CD14-positive monocyte (primary cell): ENCODE measurements around the gene PGM2L1. TPM values are rescaled to one million over a fixed set of nuclear protein-coding genes. Genes with fewer than 3 reads are reported as not detected.

Source experiments
- DNase-seq, 3 donors: peaks; one replicate each; pipeline ENCODE4 v3.0.0-alpha.2; 2011 to 2022
- H2AFZ ChIP-seq: 2 replicates; pipeline ENCODE4 v1.6.0; 2012; ENCODE audit warnings: mild to moderate bottlenecking, low read depth, low read length, inconsistent platforms; ENCODE audit not compliant: insufficient read depth, poor library complexity, severe bottlenecking
- H3K27ac ChIP-seq, 2 donors: 1 replicate in 1 of 2; 2 replicates in 1 of 2; pipeline ENCODE4 v1.5.1; 2012 to 2013; ENCODE audit warnings: low read length in 2 of 2, control low read depth in 1 of 2, inconsistent platforms in 1 of 2, low read depth in 1 of 2, mild to moderate bottlenecking in 1 of 2
- H3K27me3 ChIP-seq, 2 donors: one replicate each; pipeline versions ENCODE4 v1.6.0 to v1.6.1; 2011 to 2013; ENCODE audit warnings: low read length in 2 of 2; ENCODE audit not compliant: control insufficient read depth in 2 of 2, insufficient read depth in 2 of 2
- H3K36me3 ChIP-seq, 2 donors: replicated peaks in 1 of 2; 1 replicate in 1 of 2; 2 replicates in 1 of 2; pipeline versions ENCODE4 v1.5.1 to v1.6.1; 2012 to 2013; ENCODE audit warnings: low read length in 2 of 2, control low read depth in 1 of 2, inconsistent platforms in 1 of 2, mild to moderate bottlenecking in 1 of 2; ENCODE audit not compliant: insufficient read depth in 2 of 2, control insufficient read depth in 1 of 2
- H3K4me1 ChIP-seq, 2 donors: 1 replicate in 1 of 2; 2 replicates in 1 of 2; pipeline versions ENCODE4 v1.5.1 to v1.6.1; 2012 to 2013; ENCODE audit warnings: low read length in 2 of 2, control low read depth in 1 of 2, inconsistent platforms in 1 of 2, mild to moderate bottlenecking in 1 of 2, moderate library complexity in 1 of 2; ENCODE audit not compliant: insufficient read depth in 2 of 2, control insufficient read depth in 1 of 2
- H3K4me2 ChIP-seq: replicated peaks from 2 replicates; pipeline ENCODE3; 2012; ENCODE audit warnings: low read length, moderate library complexity, mild to moderate bottlenecking; ENCODE audit not compliant: poor library complexity, severe bottlenecking; ENCODE audit errors: extremely low read depth
- H3K4me3 ChIP-seq, 3 experiments: fragments of 200-600 bp in 1 of 3; sonication (generic) in 1 of 3; replicated peaks in 1 of 3; 1 replicate in 2 of 3; 2 replicates in 1 of 3; pipeline ENCODE4 v1.5.1; 2011 to 2013; ENCODE audit warnings: low read length in 3 of 3, mild to moderate bottlenecking in 3 of 3, control low read depth in 2 of 3, low read depth in 2 of 3, inconsistent platforms in 1 of 3, moderate library complexity in 1 of 3
- H3K79me2 ChIP-seq: 2 replicates; pipeline ENCODE4 v1.6.0; 2012; ENCODE audit warnings: mild to moderate bottlenecking, control low read depth, inconsistent platforms, low read length, moderate library complexity; ENCODE audit not compliant: insufficient read depth
- H3K9ac ChIP-seq: 2 replicates; pipeline ENCODE4 v1.6.0; 2017; ENCODE audit warnings: low read length, mild to moderate bottlenecking; ENCODE audit not compliant: insufficient read depth, poor library complexity, severe bottlenecking
- H3K9me3 ChIP-seq, 2 donors: replicated peaks in 1 of 2; 1 replicate in 1 of 2; 2 replicates in 1 of 2; pipeline versions ENCODE4 v1.5.1 to v1.6.1; 2012 to 2013; ENCODE audit warnings: low read length in 2 of 2, control low read depth in 1 of 2; ENCODE audit not compliant: control insufficient read depth in 1 of 2, insufficient read depth in 1 of 2
- H4K20me1 ChIP-seq: 2 replicates; pipeline ENCODE4 v1.6.0; 2012; ENCODE audit warnings: mild to moderate bottlenecking, low read length, control low read depth, moderate library complexity; ENCODE audit not compliant: insufficient read depth
- H3K27ac Mint-ChIP-seq, 7 donors: one replicate each; pipeline ENCODE4 v1.8.0; 2020; ENCODE audit warnings: mild to moderate bottlenecking in 7 of 7, mixed read lengths in 7 of 7, moderate library complexity in 6 of 7, inconsistent platforms in 2 of 7
- H3K27me3 Mint-ChIP-seq, 3 donors: one replicate each; pipeline ENCODE4 v1.8.0; 2021 to 2022; ENCODE audit warnings: low read depth in 3 of 3, mild to moderate bottlenecking in 3 of 3, mixed read lengths in 3 of 3, moderate library complexity in 3 of 3, inconsistent platforms in 1 of 3
- H3K36me3 Mint-ChIP-seq, 2 donors: one replicate each; pipeline ENCODE4 v1.8.0; 2020; ENCODE audit warnings: mixed read lengths in 2 of 2, inconsistent platforms in 1 of 2, mild to moderate bottlenecking in 1 of 2
- H3K4me1 Mint-ChIP-seq: one replicate; pipeline ENCODE4 v1.8.0; 2020; ENCODE audit warnings: mild to moderate bottlenecking, mixed read lengths
- H3K4me3 Mint-ChIP-seq, 2 donors: one replicate each; pipeline ENCODE4 v1.8.0; 2020; ENCODE audit warnings: mild to moderate bottlenecking in 2 of 2, mixed read lengths in 2 of 2, moderate library complexity in 1 of 2
- H3K9me3 Mint-ChIP-seq, 7 donors: one replicate each; pipeline ENCODE4 v1.8.0; 2020 to 2022; ENCODE audit warnings: mixed read lengths in 7 of 7, mild to moderate bottlenecking in 6 of 7, moderate library complexity in 6 of 7, inconsistent platforms in 2 of 7
- WGBS: methylation state at CpG from one replicate; pipeline ENCODE4 v1.1.5; 2013; ENCODE audit warnings: missing lambda C conversion rate; ENCODE audit not compliant: insufficient coverage; 5-methylcytosine and 5-hydroxymethylcytosine counted together
- intact Hi-C, 2 donors: fragments of 100-400 bp; cut with micrococcal nuclease; formaldehyde crosslinking; loops; one replicate each; pipeline versions ENCODE4 v1.15.0 to v1.15.1; 2023
- polyA plus RNA-seq, 3 donors: library from polyadenylated mRNA; depleted of rRNA in 1 of 3; unstranded in 2 of 3; stranded (reverse) in 1 of 3; fragments of 300-500 nt in 2 of 3; fragments of >200 nt in 1 of 3; fragmentation: Illumina TruSeq in 2 of 3; gene quantifications; 1 replicate in 2 of 3; 2 replicates in 1 of 3; pipeline ENCODE4 v1.2.3, GENCODE V29; 2012 to 2021
- TF ChIP-seq, protein P1 (sequence below): fragments of 200-600 bp; IDR thresholded peaks from one replicate; pipeline ENCODE4 v1.8.0; 2022; ENCODE audit warnings: antibody characterized with exemption, mild to moderate bottlenecking

The PGM2L1 gene
- polyA plus RNA-seq, 3 donors, result 0.25 to 0.81 (median 0.62) TPM

DNA sequence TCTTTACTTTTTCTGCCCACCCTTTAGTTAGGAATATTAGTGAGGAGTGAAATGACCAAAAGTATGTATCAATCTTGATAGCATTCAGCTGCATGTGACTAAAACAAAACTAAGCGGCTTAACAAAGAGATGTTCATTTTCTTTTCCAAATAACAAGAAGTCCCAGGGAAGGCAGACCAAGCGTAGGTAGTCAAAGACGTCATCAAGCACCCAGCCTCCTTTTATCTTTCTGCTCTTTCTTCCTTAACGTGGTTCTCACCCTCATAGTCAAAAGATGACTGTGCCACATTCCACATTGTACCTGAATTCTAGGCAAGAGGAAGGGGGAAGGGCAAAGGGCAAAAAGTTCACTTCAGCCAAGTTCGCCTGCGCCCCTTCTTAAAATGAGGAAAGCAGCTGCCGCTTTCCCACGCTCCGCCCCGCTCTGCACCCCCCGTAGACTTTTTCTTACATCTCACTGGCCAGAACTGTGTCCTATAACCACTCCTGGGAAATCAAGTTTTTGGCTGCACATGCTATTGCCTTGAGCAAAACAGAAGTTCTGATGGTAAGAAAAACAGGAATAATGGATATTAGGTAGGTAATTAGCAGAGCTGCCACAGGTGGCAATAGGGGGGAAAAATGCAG lies 14.6 kb upstream of the PGM2L1 start:
- H3K36me3 Mint-ChIP-seq, result no peaks in the 10 kb centered on the region
- WGBS, result no CpG with 5 or more reads among the region's 11 CpGs
- intact Hi-C loops, result no loop called here
- TF ChIP-seq, protein P1, sequence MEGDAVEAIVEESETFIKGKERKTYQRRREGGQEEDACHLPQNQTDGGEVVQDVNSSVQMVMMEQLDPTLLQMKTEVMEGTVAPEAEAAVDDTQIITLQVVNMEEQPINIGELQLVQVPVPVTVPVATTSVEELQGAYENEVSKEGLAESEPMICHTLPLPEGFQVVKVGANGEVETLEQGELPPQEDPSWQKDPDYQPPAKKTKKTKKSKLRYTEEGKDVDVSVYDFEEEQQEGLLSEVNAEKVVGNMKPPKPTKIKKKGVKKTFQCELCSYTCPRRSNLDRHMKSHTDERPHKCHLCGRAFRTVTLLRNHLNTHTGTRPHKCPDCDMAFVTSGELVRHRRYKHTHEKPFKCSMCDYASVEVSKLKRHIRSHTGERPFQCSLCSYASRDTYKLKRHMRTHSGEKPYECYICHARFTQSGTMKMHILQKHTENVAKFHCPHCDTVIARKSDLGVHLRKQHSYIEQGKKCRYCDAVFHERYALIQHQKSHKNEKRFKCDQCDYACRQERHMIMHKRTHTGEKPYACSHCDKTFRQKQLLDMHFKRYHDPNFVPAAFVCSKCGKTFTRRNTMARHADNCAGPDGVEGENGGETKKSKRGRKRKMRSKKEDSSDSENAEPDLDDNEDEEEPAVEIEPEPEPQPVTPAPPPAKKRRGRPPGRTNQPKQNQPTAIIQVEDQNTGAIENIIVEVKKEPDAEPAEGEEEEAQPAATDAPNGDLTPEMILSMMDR, result no peak
- no peak overlapping the region for H3K27ac ChIP-seq
- H3K4me1 ChIP-seq, result no peaks in the 10 kb centered on the region
- no peak overlapping the region for H3K4me3 Mint-ChIP-seq
- no peaks in the 10 kb centered on the region for H3K79me2 ChIP-seq
- no peaks in the 10 kb centered on the region for H3K9me3 ChIP-seq
- no peak overlapping the region for H3K4me3 ChIP-seq
- no peaks in the 10 kb centered on the region for H3K27me3 ChIP-seq
- H4K20me1 ChIP-seq, result no peaks in the 10 kb centered on the region
- H3K4me1 Mint-ChIP-seq, result no peaks in the 10 kb centered on the region
- H3K9me3 Mint-ChIP-seq, result no peaks in the 10 kb centered on the region
- DNase-seq, result no peak
- peaks cover 3 to 6% (median 4%) of the 10 kb centered on the region in 3 donors for H3K27me3 Mint-ChIP-seq
- no peaks in the 10 kb centered on the region for H3K36me3 ChIP-seq
- H3K4me2 ChIP-seq, result no peak overlapping the region
- no peak overlapping the region for H3K9ac ChIP-seq
- no peak overlapping the region for H3K27ac Mint-ChIP-seq
- no peak overlapping the region for H2AFZ ChIP-seq

DNA sequence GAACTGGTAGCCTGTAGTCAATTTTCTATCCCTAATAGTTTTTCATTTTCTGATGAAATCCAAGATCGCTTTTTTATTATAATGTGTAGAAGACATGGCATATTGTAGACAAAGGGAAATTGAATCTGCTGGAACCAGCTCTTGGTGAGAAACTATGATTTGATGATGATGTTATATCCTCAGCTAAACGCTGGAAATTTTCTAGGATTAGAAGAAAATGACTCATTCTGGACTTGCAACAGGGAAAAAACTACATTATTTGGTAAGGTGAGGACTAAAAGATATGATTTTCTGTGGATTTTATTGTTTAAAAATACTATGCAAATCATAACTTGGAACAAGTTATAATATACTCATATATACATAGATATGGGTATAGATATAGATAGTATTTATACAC lies 14.1 kb upstream of the PGM2L1 start:
- Mint-ChIP-seq H3K27ac (no peak overlapping the region), H3K36me3 (no peaks in the 10 kb centered on the region), H3K4me1 (no peaks in the 10 kb centered on the region), H3K4me3 (no peak overlapping the region), H3K9me3 (no peaks in the 10 kb centered on the region), H3K27me3 (peaks cover 3 to 8% (median 4%) of the 10 kb centered on the region in 3 donors)
- Histone ChIP-seq H3K4me2 (no peak overlapping the region), H2AFZ (no peak overlapping the region), H3K27ac (no peak overlapping the region), H3K9ac (no peak overlapping the region), H3K27me3 (no peaks in the 10 kb centered on the region), H3K36me3 (no peaks in the 10 kb centered on the region), H4K20me1 (no peaks in the 10 kb centered on the region), H3K79me2 (no peaks in the 10 kb centered on the region), H3K4me3 (no peak overlapping the region), H3K4me1 (no peaks in the 10 kb centered on the region), H3K9me3 (no peaks in the 10 kb centered on the region)
- DNase-seq, result no peak
- TF ChIP-seq, protein P1, result no peak
- WGBS, result 67% methylated on average over 1 of the region's 2 CpGs
- intact Hi-C loops, result no loop called here
